GM11168 (cell line): ENCODE measurements around the gene RAPGEF4.

Experiments
- in situ Hi-C: fragments of 300-500 bp; cut with MboI; formaldehyde crosslinking; loops from one replicate; pipeline ENCODE4 v1.12.0; 2022; ENCODE audit warnings: low sequenced_read_pairs; ENCODE audit not compliant: unreplicated experiment

The RAPGEF4 gene

GRCh38 chr2:172735582-172736423 is at the start of gene RAPGEF4:
Gene RAPGEF4, plus strand, starts transcription at chr2:172735845. Its CDS starts 139 bp downstream, at chr2:172735984.
- in situ Hi-C loops, result no loop called here

- in situ Hi-C loops, result no loop called here
Measured at GRCh38 chr2:172693037-172693436, 42.6 kb upstream of the RAPGEF4 start.

GRCh38 chr2:172693529-172694455 is 41.9 kb upstream of the RAPGEF4 start:
- in situ Hi-C loops, result no loop called here

GRCh38 chr2:172697296-172697695 is 38.3 kb upstream of the RAPGEF4 start:
- in situ Hi-C loops, result no loop called here

- in situ Hi-C loops, result no loop called here
Measured at GRCh38 chr2:172698041-172698863, 37.4 kb upstream of the RAPGEF4 start.

- in situ Hi-C loops, result no loop called here
Measured at GRCh38 chr2:172701250-172701649, 34.4 kb upstream of the RAPGEF4 start.

- in situ Hi-C loops, result no loop called here
Measured at GRCh38 chr2:172702451-172702850, 33.2 kb upstream of the RAPGEF4 start.

GRCh38 chr2:172704072-172704936 is 31.3 kb upstream of the RAPGEF4 start:
- in situ Hi-C loops, result no loop called here

- in situ Hi-C loops, result no loop called here
Measured at GRCh38 chr2:172705352-172705751, 30.3 kb upstream of the RAPGEF4 start.

- in situ Hi-C loops, result no loop called here
Measured at GRCh38 chr2:172708247-172708646, 27.4 kb upstream of the RAPGEF4 start.

- in situ Hi-C loops, result no loop called here
Measured at GRCh38 chr2:172709566-172710291, 25.9 kb upstream of the RAPGEF4 start.

- in situ Hi-C loops, result no loop called here
Measured at GRCh38 chr2:172710584-172711047, 25.0 kb upstream of the RAPGEF4 start.

- in situ Hi-C loops, result no loop called here
Measured at GRCh38 chr2:172711110-172711509, 24.5 kb upstream of the RAPGEF4 start.

- in situ Hi-C loops, result no loop called here
Measured at GRCh38 chr2:172712251-172712650, 23.4 kb upstream of the RAPGEF4 start.

GRCh38 chr2:172713365-172713875 is 22.2 kb upstream of the RAPGEF4 start:
- in situ Hi-C loops, result no loop called here

- in situ Hi-C loops, result no loop called here
Measured at GRCh38 chr2:172722481-172722880, 13.2 kb upstream of the RAPGEF4 start.

- in situ Hi-C loops, result no loop called here
Measured at GRCh38 chr2:172723286-172723685, 12.4 kb upstream of the RAPGEF4 start.

- in situ Hi-C loops, result no loop called here
Measured at GRCh38 chr2:172724724-172725123, 10.9 kb upstream of the RAPGEF4 start.
